IMR-90 (cell line): ENCODE data around the gene CARD18. TPM values are rescaled to one million over a fixed set of nuclear protein-coding genes. Genes with fewer than 3 reads are reported as not detected.
A peak's percentile ranks its signal among the peaks of the same experiment; 100 is the strongest.

Source experiments
- ATAC-seq: fragments of 200-7000 bp; cut with Tn5 transposase; 2 replicates; pipeline ENCODE4 v1.9.1; 2020; ENCODE audit warnings: low read depth, mild to moderate bottlenecking, moderate library complexity
- BruUV-seq: library from RNA; stranded (reverse); fragments of 400-500 nt; replicated peaks from 2 replicates; lab custom pipeline; 2021; lab: Mats Ljungman, UMichigan
- CTCF ChIA-PET: fragments of 300-600 bp; formaldehyde crosslinking; extraction: SDS; loops from one replicate; lab custom pipeline; 2021; ENCODE audit warnings: antibody characterized with exemption; lab: Yijun Ruan, JAX
- POLR2A ChIA-PET: fragments of 300-600 bp; sonication (Branson Sonifier 250); formaldehyde crosslinking; loops from one replicate; lab custom pipeline; 2022; ENCODE audit warnings: antibody characterized with exemption; ENCODE audit not compliant: unreplicated experiment; lab: Charles Lee
- DNase-seq: peaks from one replicate; pipeline ENCODE4 v3.0.0; 2013
- H2AFZ ChIP-seq: replicated peaks from 2 replicates; pipeline ENCODE3; 2013; ENCODE audit warnings: low read length, mild to moderate bottlenecking; ENCODE audit not compliant: poor library complexity
- H2AK5ac ChIP-seq: 2 replicates; pipeline ENCODE4 v1.6.1; 2013; ENCODE audit warnings: low read depth, low read length, inconsistent platforms
- H2AK9ac ChIP-seq: replicated peaks from 2 replicates; pipeline ENCODE3; 2013; ENCODE audit warnings: mild to moderate bottlenecking, low read depth, low read length, moderate library complexity; ENCODE audit not compliant: poor library complexity
- H2BK120ac ChIP-seq: 2 replicates; pipeline ENCODE4 v1.6.1; 2013; ENCODE audit warnings: low read depth, low read length, inconsistent platforms
- H2BK15ac ChIP-seq: 3 replicates; pipeline ENCODE4 v1.6.1; 2013; ENCODE audit warnings: low read depth, low read length, inconsistent platforms
- H2BK20ac ChIP-seq: 2 replicates; pipeline ENCODE4 v1.6.1; 2013; ENCODE audit warnings: low read depth, mild to moderate bottlenecking, inconsistent platforms, low read length, moderate library complexity
- H2BK5ac ChIP-seq: 2 replicates; pipeline ENCODE4 v1.6.1; 2013; ENCODE audit warnings: mild to moderate bottlenecking, low read depth, low read length, inconsistent platforms; ENCODE audit not compliant: poor library complexity, severe bottlenecking
- H3K14ac ChIP-seq: replicated peaks from 2 replicates; pipeline ENCODE4 v1.6.1; 2013; ENCODE audit warnings: low read depth, low read length, inconsistent platforms
- H3K18ac ChIP-seq: 2 replicates; pipeline ENCODE4 v1.6.1; 2013; ENCODE audit warnings: low read depth, low read length, control low read depth
- H3K23ac ChIP-seq: 2 replicates; pipeline ENCODE4 v1.6.1; 2013; ENCODE audit warnings: low read depth, low read length, inconsistent platforms
- H3K27ac ChIP-seq: 2 replicates; pipeline ENCODE4 v1.5.1; 2013; ENCODE audit warnings: mild to moderate bottlenecking, control low read depth, low read length; ENCODE audit not compliant: insufficient read depth
- H3K27me3 ChIP-seq: 2 replicates; pipeline ENCODE4 v1.6.1; 2013; ENCODE audit warnings: low read length; ENCODE audit not compliant: control insufficient read depth, insufficient read depth
- H3K36me3 ChIP-seq: 2 replicates; pipeline ENCODE4 v1.6.1; 2013; ENCODE audit warnings: low read length, mixed read lengths; ENCODE audit not compliant: control insufficient read depth, insufficient read depth
- H3K4ac ChIP-seq: 2 replicates; pipeline ENCODE4 v1.6.1; 2013; ENCODE audit warnings: low read depth, low read length, inconsistent platforms
- H3K4me1 ChIP-seq: 2 replicates; pipeline ENCODE4 v1.6.1; 2013; ENCODE audit warnings: low read length, mixed read lengths; ENCODE audit not compliant: control insufficient read depth, insufficient read depth
- H3K4me2 ChIP-seq: 2 replicates; pipeline ENCODE4 v1.6.1; 2013; ENCODE audit warnings: low read depth, mild to moderate bottlenecking, control low read depth, low read length, moderate library complexity
- H3K4me3 ChIP-seq: 2 replicates; pipeline ENCODE4 v1.5.1; 2013; ENCODE audit warnings: low read depth, mild to moderate bottlenecking, control low read depth, low read length, moderate library complexity; ENCODE audit not compliant: insufficient read depth
- H3K56ac ChIP-seq: 2 replicates; pipeline ENCODE4 v1.6.1; 2013; ENCODE audit warnings: low read length, inconsistent platforms; ENCODE audit not compliant: insufficient read depth; ENCODE audit errors: extremely low read depth
- H3K79me1 ChIP-seq, 2 experiments: 2 replicates each; pipeline ENCODE4 v1.6.1; 2013; ENCODE audit warnings: low read length in 2 of 2, inconsistent platforms in 1 of 2, low read depth in 1 of 2
- H3K9ac ChIP-seq: 2 replicates; pipeline ENCODE4 v1.6.1; 2013; ENCODE audit warnings: low read depth, low read length, control low read depth
- H3K9me1 ChIP-seq: 2 replicates; pipeline ENCODE4 v1.6.1; 2013; ENCODE audit warnings: low read length, inconsistent platforms; ENCODE audit not compliant: insufficient read depth
- H3K9me3 ChIP-seq: 2 replicates; pipeline ENCODE4 v1.6.1; 2013; ENCODE audit warnings: low read length; ENCODE audit not compliant: control insufficient read depth, insufficient read depth
- H4K20me1 ChIP-seq: 2 replicates; pipeline ENCODE4 v1.6.1; 2013; ENCODE audit warnings: low read length, inconsistent platforms; ENCODE audit not compliant: insufficient read depth
- H4K5ac ChIP-seq: 2 replicates; pipeline ENCODE4 v1.6.1; 2013; ENCODE audit warnings: mild to moderate bottlenecking, low read depth, low read length, control low read depth
- H4K8ac ChIP-seq, 2 experiments: 2 replicates each; pipeline ENCODE4 v1.6.1; 2013; ENCODE audit warnings: low read depth in 2 of 2, low read length in 2 of 2, control low read depth in 1 of 2, inconsistent platforms in 1 of 2
- H4K91ac ChIP-seq: 2 replicates; pipeline ENCODE4 v1.6.1; 2013; ENCODE audit warnings: low read depth, low read length, inconsistent platforms; ENCODE audit not compliant: insufficient read depth
- CEBPB ChIP-seq: IDR thresholded peaks from 2 replicates; pipeline ENCODE4 v1.6.1; 2012; ENCODE audit warnings: low read depth, low read length, improper control_type of control experiment
- CHD1 ChIP-seq: IDR thresholded peaks from 2 replicates; pipeline ENCODE4 v1.6.1; 2012; ENCODE audit warnings: low read depth, low read length, improper control_type of control experiment
- CTCF ChIP-seq: conservative IDR thresholded peaks from 2 replicates; pipeline ENCODE4 v1.5.1; 2012; ENCODE audit warnings: mild to moderate bottlenecking, low read depth, low read length, improper control_type of control experiment
- FOS ChIP-seq: fragments of 150-350 bp; IDR thresholded peaks from 2 replicates; pipeline ENCODE4 v1.6.1; 2016; ENCODE audit warnings: low read depth, low read length
- MAFK ChIP-seq: IDR thresholded peaks from 2 replicates; pipeline ENCODE4 v1.6.1; 2012; ENCODE audit warnings: low read depth, low read length, improper control_type of control experiment
- MAZ ChIP-seq: IDR thresholded peaks from 2 replicates; pipeline ENCODE4 v1.6.1; 2012; ENCODE audit warnings: low read depth, mild to moderate bottlenecking, low read length, improper control_type of control experiment, moderate library complexity, borderline replicate concordance
- NFE2L2 ChIP-seq: fragments of 150-350 bp; IDR thresholded peaks from 2 replicates; pipeline ENCODE4 v1.6.1; 2016; ENCODE audit warnings: low read depth, mild to moderate bottlenecking, low read length
- POLR2A ChIP-seq: IDR thresholded peaks from 2 replicates; pipeline ENCODE4 v1.6.1; 2012; ENCODE audit warnings: mild to moderate bottlenecking, low read depth, low read length
- RAD21 ChIP-seq: IDR thresholded peaks from 2 replicates; pipeline ENCODE4 v1.6.1; 2012; ENCODE audit warnings: low read length, improper control_type of control experiment
- RCOR1 ChIP-seq: IDR thresholded peaks from 2 replicates; pipeline ENCODE4 v1.6.1; 2012; ENCODE audit warnings: mild to moderate bottlenecking, low read length, improper control_type of control experiment; ENCODE audit not compliant: insufficient replicate concordance
- RFX5 ChIP-seq: IDR thresholded peaks from 2 replicates; pipeline ENCODE4 v1.8.0; 2012; ENCODE audit warnings: low read depth, mild to moderate bottlenecking, low read length, moderate library complexity
- WGBS, 2 experiments: methylation state at CpG; one replicate each; pipeline versions ENCODE4 v1.1.5 to v1.1.7; 2013; ENCODE audit warnings: missing lambda C conversion rate in 2 of 2; ENCODE audit not compliant: insufficient read length in 1 of 2; ENCODE audit errors: extremely low coverage in 2 of 2; 5-methylcytosine and 5-hydroxymethylcytosine counted together
- dilution Hi-C: fragments of 300-500 bp; cut with HindIII; formaldehyde crosslinking; loops from one replicate; pipeline ENCODE4 v1.14.3; 2018; ENCODE audit warnings: low sequenced_read_pairs; ENCODE audit not compliant: unreplicated experiment
- in situ Hi-C: fragments of 300-500 bp; cut with MboI; formaldehyde crosslinking; loops from 3 replicates; pipeline ENCODE4 v1.14.3; 2019; ENCODE audit warnings: low sequenced_read_pairs, inconsistent platforms, mixed read lengths
- intact Hi-C: fragments of 100-400 bp; cut with micrococcal nuclease; formaldehyde crosslinking; loops from 2 replicates; pipeline ENCODE4 v1.10.0; 2022
- polyA plus RNA-seq, 3 experiments: library from polyadenylated mRNA; depleted of rRNA; stranded (reverse); fragments of >200 nt; gene quantifications; 2 replicates each; pipeline ENCODE4 v1.2.3, GENCODE V29; 2012; ENCODE audit warnings: low replicate concordance in 1 of 3
- total RNA-seq: library from RNA; depleted of rRNA; stranded (reverse); fragments of >200 nt; gene quantifications from 2 replicates; pipeline ENCODE4 v1.2.3, GENCODE V29; 2012
- TF ChIP-seq, protein P1 (sequence below): fragments of 150-350 bp; IDR thresholded peaks from 2 replicates; pipeline ENCODE4 v1.6.1; 2016; ENCODE audit warnings: low read depth, mild to moderate bottlenecking, low read length, moderate library complexity, borderline replicate concordance
- TF ChIP-seq, protein P2 (sequence below): fragments of 150-350 bp; IDR thresholded peaks from 2 replicates; pipeline ENCODE4 v1.6.1; 2017; ENCODE audit warnings: mild to moderate bottlenecking, antibody characterized with exemption, low read length, low read depth

The CARD18 gene
- total and polyA plus RNA-seq, 2 of the 4 experiments (the other 2 are of a cell fraction), result not detected

DNA sequence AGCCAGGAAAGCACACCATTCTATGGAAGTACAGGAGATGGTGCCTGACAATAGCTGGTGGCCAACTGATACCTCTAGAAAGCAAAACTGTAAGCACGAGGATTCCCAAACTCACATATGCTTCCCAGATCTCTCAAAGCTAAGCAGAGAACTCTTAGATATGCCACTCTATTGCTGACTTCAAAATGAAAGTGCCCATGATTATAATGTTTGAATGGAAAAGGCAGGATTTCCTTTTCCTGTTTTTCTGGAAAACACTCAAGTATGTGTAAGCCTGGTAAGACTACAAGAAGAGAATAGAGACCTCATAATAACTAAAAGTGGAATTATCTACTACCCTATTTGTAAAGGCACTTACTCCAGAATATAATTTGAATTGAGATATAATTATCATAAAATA lies 2.6 kb upstream of the CARD18 start:
- Histone ChIP-seq H4K20me1 (no peaks in the 10 kb centered on the region), H2BK120ac (peak overlapping the region; percentile 76), H3K79me1 (no peaks in the 10 kb centered on the region), H3K4me1 (no peaks in the 10 kb centered on the region), H4K8ac (peak overlapping the region in 1 of 2 experiments; percentile 68; a peak in 1 of 4 replicates), H3K18ac (peak overlapping the region; percentile 42; the same call in 1 of the 2 replicates), H2AK9ac (no peak overlapping the region), H3K56ac (no peak overlapping the region), H3K9ac (no peak overlapping the region), H3K27ac (no peak overlapping the region), H2BK5ac (no peak overlapping the region), H3K4me2 (no peak overlapping the region), H3K9me3 (no peaks in the 10 kb centered on the region), H2BK15ac (peak overlapping the region; percentile 38; the same call in 1 of the 3 replicates), H3K4me3 (no peak overlapping the region), H3K14ac (no peak overlapping the region; the same call in 1 of the 2 replicates), H3K27me3 (no peaks in the 10 kb centered on the region), H4K91ac (peak overlapping the region; percentile 53; the same call in 1 of the 2 replicates), H4K5ac (peak overlapping the region; percentile 54; the same call in 1 of the 2 replicates), H3K23ac (peak overlapping the region; percentile 28; the same call in 1 of the 2 replicates), H2AK5ac (no peak overlapping the region; the same call in 1 of the 2 replicates), H3K36me3 (no peaks in the 10 kb centered on the region), H2BK20ac (peak overlapping the region; percentile 78), H2AFZ (no peak overlapping the region), H3K4ac (peak overlapping the region; percentile 54; the same call in 1 of the 2 replicates), H3K9me1 (no peaks in the 10 kb centered on the region)
- ATAC-seq (no peak), DNase-seq (no peak)
- in situ Hi-C loops, result no loop called here
- dilution Hi-C loops, result no loop called here
- no TSS peak for BruUV-seq
- WGBS, 2 experiments, result no CpG with 5 or more reads among the region's 1 CpG
- POLR2A ChIA-PET, result no interaction called here
- CTCF ChIA-PET, result no interaction called here
- intact Hi-C loops, result no loop called here
- TF ChIP-seq MAFK (no peak), NFE2L2 (no peak), CHD1 (no peak), POLR2A (no peak), MAZ (no peak), CTCF (no peak), CEBPB (no peak), RCOR1 (no peak), RAD21 (no peak), FOS (no peak), RFX5 (no peak)
- TF ChIP-seq, protein P1, sequence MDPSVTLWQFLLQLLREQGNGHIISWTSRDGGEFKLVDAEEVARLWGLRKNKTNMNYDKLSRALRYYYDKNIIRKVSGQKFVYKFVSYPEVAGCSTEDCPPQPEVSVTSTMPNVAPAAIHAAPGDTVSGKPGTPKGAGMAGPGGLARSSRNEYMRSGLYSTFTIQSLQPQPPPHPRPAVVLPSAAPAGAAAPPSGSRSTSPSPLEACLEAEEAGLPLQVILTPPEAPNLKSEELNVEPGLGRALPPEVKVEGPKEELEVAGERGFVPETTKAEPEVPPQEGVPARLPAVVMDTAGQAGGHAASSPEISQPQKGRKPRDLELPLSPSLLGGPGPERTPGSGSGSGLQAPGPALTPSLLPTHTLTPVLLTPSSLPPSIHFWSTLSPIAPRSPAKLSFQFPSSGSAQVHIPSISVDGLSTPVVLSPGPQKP, result no peak
- TF ChIP-seq, protein P2, sequence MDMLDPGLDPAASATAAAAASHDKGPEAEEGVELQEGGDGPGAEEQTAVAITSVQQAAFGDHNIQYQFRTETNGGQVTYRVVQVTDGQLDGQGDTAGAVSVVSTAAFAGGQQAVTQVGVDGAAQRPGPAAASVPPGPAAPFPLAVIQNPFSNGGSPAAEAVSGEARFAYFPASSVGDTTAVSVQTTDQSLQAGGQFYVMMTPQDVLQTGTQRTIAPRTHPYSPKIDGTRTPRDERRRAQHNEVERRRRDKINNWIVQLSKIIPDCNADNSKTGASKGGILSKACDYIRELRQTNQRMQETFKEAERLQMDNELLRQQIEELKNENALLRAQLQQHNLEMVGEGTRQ, result no peak
